GOT3 (cell line): ENCODE data around the gene CTDSPL2.
"Not testable (repeated sequence)": the region's sequence is repeated elsewhere in the genome, so short reads cannot be mapped to it uniquely, and the experiment has no call there.

ENCODE experiments used
- DNase-seq: peaks from one replicate; lab custom pipeline; 2025; ENCODE audit warnings: mixed read lengths; lab: John Stamatoyannopoulos, UW

CTDSPL2 gene

GRCh38 chr15:44426975-44427755 is at the start of gene CTDSPL2:
Gene CTDSPL2 (plus strand): TSS chr15:44427629. CDS start chr15:44459015, 31,386 bp downstream.
- DNase-seq, result peak; percentile 86

- DNase-seq, result no peak
Measured at GRCh38 chr15:44381236-44381635, 46.2 kb upstream of the CTDSPL2 start.

GRCh38 chr15:44385344-44385942 is 42.0 kb upstream of the CTDSPL2 start:
- DNase-seq, result no peak

GRCh38 chr15:44394062-44394461 is 33.4 kb upstream of the CTDSPL2 start:
- DNase-seq, result no peak

GRCh38 chr15:44394562-44394961 is 32.9 kb upstream of the CTDSPL2 start:
- DNase-seq, result no peak

- DNase-seq, result no peak
Measured at GRCh38 chr15:44397869-44398268, 29.6 kb upstream of the CTDSPL2 start.

- DNase-seq, result no peak
Measured at GRCh38 chr15:44414001-44414400, 13.4 kb upstream of the CTDSPL2 start.

- no peak for DNase-seq
Measured at GRCh38 chr15:44427756-44428724, 611 bp downstream of the CTDSPL2 start.

GRCh38 chr15:44435893-44436667 is 8.7 kb downstream of the CTDSPL2 start:
- no peak for DNase-seq

GRCh38 chr15:44438402-44438801 is 11.0 kb downstream of the CTDSPL2 start:
- DNase-seq, result no peak

- no peak for DNase-seq
Measured at GRCh38 chr15:44441095-44441501, 13.7 kb downstream of the CTDSPL2 start.

GRCh38 chr15:44443515-44443914 is 16.1 kb downstream of the CTDSPL2 start:
- no peak for DNase-seq

GRCh38 chr15:44447772-44448376 is 20.4 kb downstream of the CTDSPL2 start:
- no peak for DNase-seq

GRCh38 chr15:44450172-44450571 is 22.7 kb downstream of the CTDSPL2 start:
- DNase-seq, result no peak

- DNase-seq, result not testable (repeated sequence)
Measured at GRCh38 chr15:44453578-44454283, 26.3 kb downstream of the CTDSPL2 start.

GRCh38 chr15:44458429-44458828 is 31.0 kb downstream of the CTDSPL2 start:
- DNase-seq, result no peak

- no peak for DNase-seq
Measured at GRCh38 chr15:44468709-44469385, 41.4 kb downstream of the CTDSPL2 start.

- DNase-seq, result no peak
Measured at GRCh38 chr15:44471885-44472455, 44.5 kb downstream of the CTDSPL2 start.

- DNase-seq, result no peak
Measured at GRCh38 chr15:44479343-44479742, 51.9 kb downstream of the CTDSPL2 start.

- no peak for DNase-seq
Measured at GRCh38 chr15:44482090-44482489, 54.7 kb downstream of the CTDSPL2 start.
